Subcutaneous adipose tissue (tissue), 4 donors: ENCODE data around the gene WWC1. TPM values are rescaled to one million over a fixed set of nuclear protein-coding genes. Genes with fewer than 3 reads are reported as not detected.

Experiments used
- CTCF ChIP-seq: fragments of 450-650 bp; IDR thresholded peaks from one replicate; pipeline ENCODE4 v1.5.1; 2016; ENCODE audit warnings: low read depth, mild to moderate bottlenecking, control low read depth, antibody characterized with exemption, moderate library complexity
- total RNA-seq, 4 donors: library from RNA; depleted of rRNA; stranded (reverse); fragments of >200 nt; gene quantifications; one replicate each; pipeline ENCODE4 v1.1.0, GENCODE V29; 2016

Gene WWC1
- total RNA-seq, 4 donors from 2014 or later, result 0.34 to 5.1 (median 1.1) TPM; not detected in 1

- TF ChIP-seq CTCF, result no peak
Observed at GRCh38 chr5:168457542-168457941, 166.1 kb downstream of the WWC1 start.

GRCh38 chr5:168460606-168461005 lies 169.2 kb downstream of the WWC1 start:
- no peak for TF ChIP-seq CTCF

GRCh38 chr5:168463081-168463480 lies 171.6 kb downstream of the WWC1 start:
- TF ChIP-seq CTCF, result no peak

GRCh38 chr5:168464214-168464613 lies 172.8 kb downstream of the WWC1 start:
- TF ChIP-seq CTCF, result no peak

GRCh38 chr5:168464641-168465040 lies 173.2 kb downstream of the WWC1 start:
- TF ChIP-seq CTCF, result no peak

GRCh38 chr5:168467755-168468330 lies 176.4 kb downstream of the WWC1 start:
- TF ChIP-seq CTCF, result no peak

- TF ChIP-seq CTCF, result no peak
Observed at GRCh38 chr5:168468836-168469235, 177.4 kb downstream of the WWC1 start.
